Trophoblast cell (in vitro differentiated cells and primary cell): ENCODE measurements around the gene SMPDL3A.

ENCODE experiments used
- DNase-seq, 2 donors: peaks; one replicate each; pipeline ENCODE4 v3.0.0-alpha.2; 2016
- H2AFZ ChIP-seq: 2 replicates; pipeline ENCODE4 v1.6.1; 2013; ENCODE audit warnings: low read length, moderate library complexity, mild to moderate bottlenecking; ENCODE audit not compliant: insufficient read depth, poor library complexity
- H2AK5ac ChIP-seq: 2 replicates; pipeline ENCODE4 v1.6.1; 2013; ENCODE audit warnings: mild to moderate bottlenecking, low read length
- H2BK120ac ChIP-seq: 2 replicates; pipeline ENCODE4 v1.6.1; 2013; ENCODE audit warnings: low read length, mild to moderate bottlenecking, moderate library complexity; ENCODE audit not compliant: insufficient read depth, poor library complexity
- H2BK12ac ChIP-seq: 2 replicates; pipeline ENCODE4 v1.6.1; 2013; ENCODE audit warnings: mild to moderate bottlenecking, low read length, moderate library complexity
- H2BK5ac ChIP-seq: 2 replicates; pipeline ENCODE4 v1.6.1; 2013; ENCODE audit warnings: low read length, low read depth, moderate library complexity, mild to moderate bottlenecking; ENCODE audit not compliant: poor library complexity
- H3K14ac ChIP-seq: 2 replicates; pipeline ENCODE4 v1.6.1; 2013; ENCODE audit warnings: mild to moderate bottlenecking, low read length
- H3K18ac ChIP-seq: 2 replicates; pipeline ENCODE4 v1.6.1; 2013; ENCODE audit warnings: mild to moderate bottlenecking, low read length
- H3K23ac ChIP-seq: 2 replicates; pipeline ENCODE4 v1.6.1; 2013; ENCODE audit warnings: low read length
- H3K27ac ChIP-seq: 2 replicates; pipeline ENCODE4 v1.5.1; 2013; ENCODE audit warnings: low read depth, mild to moderate bottlenecking, inconsistent platforms, low read length, moderate library complexity
- H3K27me3 ChIP-seq: 2 replicates; pipeline ENCODE4 v1.6.1; 2013; ENCODE audit warnings: inconsistent platforms, mild to moderate bottlenecking, low read length, moderate library complexity; ENCODE audit not compliant: insufficient read depth
- H3K36me3 ChIP-seq, 2 experiments: 1 replicate in 1 of 2; 2 replicates in 1 of 2; pipeline ENCODE4 v1.6.1; 2013; ENCODE audit warnings: low read length in 2 of 2, mild to moderate bottlenecking in 2 of 2, moderate library complexity in 1 of 2; ENCODE audit not compliant: insufficient read depth in 2 of 2, control insufficient read depth in 1 of 2
- H3K4ac ChIP-seq: 2 replicates; pipeline ENCODE4 v1.6.1; 2013; ENCODE audit warnings: low read depth, mild to moderate bottlenecking, low read length, moderate library complexity
- H3K4me1 ChIP-seq, 2 experiments: 1 replicate in 1 of 2; 2 replicates in 1 of 2; pipeline ENCODE4 v1.6.1; 2013; ENCODE audit warnings: low read length in 2 of 2, mild to moderate bottlenecking in 2 of 2, moderate library complexity in 1 of 2; ENCODE audit not compliant: insufficient read depth in 2 of 2, control insufficient read depth in 1 of 2
- H3K4me2 ChIP-seq: 2 replicates; pipeline ENCODE4 v1.6.1; 2013; ENCODE audit warnings: inconsistent platforms, mild to moderate bottlenecking, low read length, moderate library complexity
- H3K4me3 ChIP-seq: 2 replicates; pipeline ENCODE4 v1.5.1; 2013; ENCODE audit warnings: mild to moderate bottlenecking, low read depth, low read length, inconsistent platforms
- H3K79me1 ChIP-seq: one replicate; pipeline ENCODE4 v1.6.1; 2013; ENCODE audit warnings: low read length
- H3K79me2 ChIP-seq: 2 replicates; pipeline ENCODE4 v1.6.1; 2013; ENCODE audit warnings: low read length, mild to moderate bottlenecking; ENCODE audit not compliant: control insufficient read depth, insufficient read depth, poor library complexity
- H3K9ac ChIP-seq: 2 replicates; pipeline ENCODE4 v1.6.1; 2013; ENCODE audit warnings: mild to moderate bottlenecking, low read length
- H3K9me3 ChIP-seq: 2 replicates; pipeline ENCODE4 v1.6.1; 2013; ENCODE audit warnings: low read depth, mild to moderate bottlenecking, control low read depth, inconsistent platforms, low read length; ENCODE audit not compliant: insufficient read depth
- H4K12ac ChIP-seq: 2 replicates; pipeline ENCODE4 v1.6.1; 2013; ENCODE audit warnings: low read depth, mild to moderate bottlenecking, low read length, moderate library complexity
- H4K8ac ChIP-seq: 2 replicates; pipeline ENCODE4 v1.6.1; 2013; ENCODE audit warnings: low read depth, mild to moderate bottlenecking, low read length, moderate library complexity
- H4K91ac ChIP-seq: one replicate; pipeline ENCODE4 v1.6.1; 2013; ENCODE audit warnings: low read depth, mild to moderate bottlenecking, low read length, moderate library complexity
- WGBS: extraction: QIAGEN DNeasy Blood & Tissue Kit; methylation state at CpG from one replicate; pipeline ENCODE4 v1.1.7; 2013; ENCODE audit warnings: missing lambda C conversion rate; ENCODE audit not compliant: insufficient read length, insufficient coverage; ENCODE audit errors: extremely low coverage; 5-methylcytosine and 5-hydroxymethylcytosine counted together

Gene SMPDL3A

GRCh38 chr6:122790423-122791309 is 1.6 kb downstream of the SMPDL3A start:
- Histone ChIP-seq H3K9me3 (no peaks in the 10 kb centered on the region), H3K27ac (peak overlapping the region; percentile 91), H3K14ac (peak overlapping the region; percentile 58), H2BK5ac (peak overlapping the region; percentile 46), H3K18ac (no peak overlapping the region), H3K4ac (no peak overlapping the region), H2AFZ (peak overlapping the region; percentile 85), H4K8ac (peak overlapping the region; percentile 93), H3K9ac (no peak overlapping the region), H3K4me3 (no peak overlapping the region), H4K12ac (no peak overlapping the region), H3K23ac (no peak overlapping the region), H3K79me1 (peaks cover 21% of the 10 kb centered on the region), H3K79me2 (peaks cover 13% of the 10 kb centered on the region), H3K36me3 (no peaks in the 10 kb centered on the region), H2BK120ac (peak overlapping the region; percentile 69), H3K27me3 (no peaks in the 10 kb centered on the region), H4K91ac (peak overlapping the region; percentile 97), H2BK12ac (peak overlapping the region; percentile 75), H3K4me2 (peak overlapping the region; percentile 94), H2AK5ac (no peak overlapping the region), H3K4me1 (peaks cover 4 to 6% of the 10 kb centered on the region in 2 experiments)
- DNase-seq = peak; percentile 73 to 92
- WGBS = no CpG with 5 or more reads among the region's 14 CpGs

GRCh38 chr6:122791310-122791679 is 2.2 kb downstream of the SMPDL3A start:
- no peak overlapping the region for H2AK5ac ChIP-seq
- H2AFZ ChIP-seq = no peak overlapping the region
- DNase-seq = peak in 1 of 2 donors; percentile 56
- no peak overlapping the region for H4K8ac ChIP-seq
- no CpG with 5 or more reads among the region's 2 CpGs for WGBS
- H4K91ac ChIP-seq = no peak overlapping the region
- no peaks in the 10 kb centered on the region for H3K36me3 ChIP-seq
- H3K79me1 ChIP-seq = peaks cover 20% of the 10 kb centered on the region
- peaks cover 4 to 6% of the 10 kb centered on the region in 2 experiments for H3K4me1 ChIP-seq
- no peak overlapping the region for H2BK120ac ChIP-seq
- no peak overlapping the region for H3K9ac ChIP-seq
- no peak overlapping the region for H3K4me2 ChIP-seq
- H3K27ac ChIP-seq = peak overlapping the region; percentile 39
- H3K9me3 ChIP-seq = no peaks in the 10 kb centered on the region
- H2BK12ac ChIP-seq = no peak overlapping the region
- no peak overlapping the region for H3K4ac ChIP-seq
- no peak overlapping the region for H3K4me3 ChIP-seq
- H3K18ac ChIP-seq = no peak overlapping the region
- peaks cover 13% of the 10 kb centered on the region for H3K79me2 ChIP-seq
- H4K12ac ChIP-seq = no peak overlapping the region
- H3K14ac ChIP-seq = no peak overlapping the region
- no peak overlapping the region for H2BK5ac ChIP-seq
- no peaks in the 10 kb centered on the region for H3K27me3 ChIP-seq
- H3K23ac ChIP-seq = no peak overlapping the region

DNA sequence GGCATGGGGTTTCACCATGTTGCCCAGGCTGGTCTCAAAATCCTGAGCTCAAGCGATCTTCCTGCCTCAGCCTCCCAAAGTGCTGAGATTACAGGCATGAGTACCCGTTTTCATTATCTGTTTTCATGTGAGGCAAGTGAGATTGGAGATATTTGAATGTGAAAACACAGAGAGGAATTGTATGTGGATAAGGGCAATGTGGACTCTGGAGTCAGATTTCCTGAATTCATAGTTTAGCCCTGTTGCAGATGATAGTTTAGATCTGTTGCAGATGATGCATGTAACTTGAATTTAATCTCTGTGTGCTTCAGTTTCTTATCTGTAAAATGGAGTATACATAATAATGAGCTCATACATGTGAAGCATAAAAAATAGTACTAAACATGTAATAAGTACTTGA is 3.7 kb downstream of the SMPDL3A start:
- Histone ChIP-seq H3K27me3 (no peaks in the 10 kb centered on the region), H3K23ac (no peak overlapping the region), H3K4ac (no peak overlapping the region), H3K9ac (no peak overlapping the region), H3K4me1 (peaks cover 4 to 6% of the 10 kb centered on the region in 2 experiments), H3K36me3 (no peaks in the 10 kb centered on the region), H3K4me3 (no peak overlapping the region), H2AK5ac (no peak overlapping the region), H3K79me1 (peaks cover 20% of the 10 kb centered on the region), H3K4me2 (no peak overlapping the region), H4K91ac (no peak overlapping the region), H4K8ac (no peak overlapping the region), H2BK5ac (no peak overlapping the region), H3K18ac (no peak overlapping the region), H4K12ac (no peak overlapping the region), H3K14ac (no peak overlapping the region), H3K79me2 (peaks cover 13% of the 10 kb centered on the region), H2AFZ (no peak overlapping the region), H3K9me3 (no peaks in the 10 kb centered on the region), H2BK120ac (peak overlapping the region; percentile 49), H3K27ac (no peak overlapping the region), H2BK12ac (peak overlapping the region; percentile 47)
- DNase-seq = peak; percentile 45 to 84
- no CpG with 5 or more reads among the region's 2 CpGs for WGBS

GRCh38 chr6:122797537-122797936 is 8.5 kb downstream of the SMPDL3A start:
- Histone ChIP-seq H3K9ac (no peak overlapping the region), H2AFZ (no peak overlapping the region), H2BK5ac (no peak overlapping the region), H3K14ac (no peak overlapping the region), H2AK5ac (no peak overlapping the region), H3K4me1 (no peaks in the 10 kb centered on the region), H2BK12ac (no peak overlapping the region), H3K27ac (no peak overlapping the region), H3K79me1 (no peaks in the 10 kb centered on the region), H3K23ac (no peak overlapping the region), H3K4me3 (no peak overlapping the region), H3K18ac (no peak overlapping the region), H2BK120ac (no peak overlapping the region), H3K4me2 (no peak overlapping the region), H4K12ac (no peak overlapping the region), H3K4ac (no peak overlapping the region), H4K8ac (no peak overlapping the region), H3K79me2 (no peaks in the 10 kb centered on the region), H3K9me3 (no peaks in the 10 kb centered on the region), H3K27me3 (no peaks in the 10 kb centered on the region), H4K91ac (no peak overlapping the region), H3K36me3 (no peaks in the 10 kb centered on the region)
- no CpG with 5 or more reads among the region's 3 CpGs for WGBS
- DNase-seq = no peak
